Endothelial cell (in vitro differentiated cells): ENCODE data around the gene THRB. TPM values are rescaled to one million over a fixed set of nuclear protein-coding genes. Genes with fewer than 3 reads are reported as not detected.

ENCODE experiments used
- DNase-seq: peaks from one replicate; pipeline ENCODE4 v3.0.0; 2021; ENCODE audit warnings: low spot score
- H3K27ac Mint-ChIP-seq: one replicate; pipeline ENCODE4 v1.8.0; 2021; ENCODE audit warnings: mixed read lengths, inconsistent platforms; ENCODE audit not compliant: unreplicated experiment
- H3K27me3 Mint-ChIP-seq: one replicate; pipeline ENCODE4 v1.8.0; 2021; ENCODE audit warnings: mild to moderate bottlenecking, moderate library complexity, mixed read lengths, inconsistent platforms; ENCODE audit not compliant: unreplicated experiment
- H3K36me3 Mint-ChIP-seq: one replicate; pipeline ENCODE4 v1.8.0; 2021; ENCODE audit warnings: mild to moderate bottlenecking, low read depth, mixed read lengths, inconsistent platforms; ENCODE audit not compliant: unreplicated experiment
- H3K4me1 Mint-ChIP-seq: one replicate; pipeline ENCODE4 v1.8.0; 2021; ENCODE audit warnings: mild to moderate bottlenecking, mixed read lengths, inconsistent platforms; ENCODE audit not compliant: unreplicated experiment
- H3K4me3 Mint-ChIP-seq: one replicate; pipeline ENCODE4 v1.8.0; 2021; ENCODE audit warnings: mild to moderate bottlenecking, mixed read lengths, inconsistent platforms; ENCODE audit not compliant: unreplicated experiment
- H3K9me3 Mint-ChIP-seq: one replicate; pipeline ENCODE4 v1.8.0; 2021; ENCODE audit warnings: mixed read lengths, inconsistent platforms; ENCODE audit not compliant: unreplicated experiment
- CTCF ChIP-seq: fragments of 200-600 bp; sonication (generic); IDR thresholded peaks from one replicate; pipeline ENCODE4 v1.5.0; 2021; ENCODE audit warnings: antibody characterized with exemption; ENCODE audit not compliant: unreplicated experiment
- total RNA-seq: library from RNA; stranded (reverse); fragmentation: NEBNext Ultra II Directional; extraction: Animal tissue kit (Norgen Biotek cat#: 25700); gene quantifications from one replicate; pipeline ENCODE4 v1.2.1, GENCODE V29; 2021; ENCODE audit not compliant: unreplicated experiment

Gene THRB
- total RNA-seq, 1 donor from 2014 or later: 0.38 TPM

GRCh38 chr3:24367216-24367615 lies 127.4 kb downstream of the THRB start:
- Mint-ChIP-seq H3K9me3 (no peaks in the 10 kb centered on the region), H3K4me3 (no peak overlapping the region), H3K27ac (no peak overlapping the region), H3K36me3 (no peaks in the 10 kb centered on the region), H3K4me1 (no peaks in the 10 kb centered on the region), H3K27me3 (no peaks in the 10 kb centered on the region)
- TF ChIP-seq CTCF: no peak
- DNase-seq: no peak

GRCh38 chr3:24365168-24365567 lies 129.5 kb downstream of the THRB start:
- no peaks in the 10 kb centered on the region for H3K27me3 Mint-ChIP-seq
- no peak for DNase-seq

GRCh38 chr3:24364359-24364758 lies 130.3 kb downstream of the THRB start:
- no peaks in the 10 kb centered on the region for H3K36me3 Mint-ChIP-seq
- no peaks in the 10 kb centered on the region for H3K9me3 Mint-ChIP-seq
- no peak overlapping the region for H3K4me3 Mint-ChIP-seq
- no peaks in the 10 kb centered on the region for H3K4me1 Mint-ChIP-seq
- H3K27ac Mint-ChIP-seq: no peak overlapping the region
- no peak for DNase-seq
- no peaks in the 10 kb centered on the region for H3K27me3 Mint-ChIP-seq
- TF ChIP-seq CTCF: no peak

More at GRCh38 chr3:24365168-24365567, 129.5 kb downstream of the THRB start:
- Mint-ChIP-seq H3K36me3 (no peaks in the 10 kb centered on the region), H3K4me1 (no peaks in the 10 kb centered on the region), H3K27ac (no peak overlapping the region), H3K9me3 (no peaks in the 10 kb centered on the region), H3K4me3 (no peak overlapping the region)
- TF ChIP-seq CTCF: no peak

- Mint-ChIP-seq H3K27me3 (no peaks in the 10 kb centered on the region), H3K36me3 (no peaks in the 10 kb centered on the region), H3K4me1 (no peaks in the 10 kb centered on the region), H3K27ac (no peak overlapping the region), H3K9me3 (no peaks in the 10 kb centered on the region), H3K4me3 (no peak overlapping the region)
- no peak for DNase-seq
- TF ChIP-seq CTCF: no peak
Measured at GRCh38 chr3:24363242-24363641, 131.4 kb downstream of the THRB start.

GRCh38 chr3:24361623-24362022 lies 133.0 kb downstream of the THRB start:
- Mint-ChIP-seq H3K36me3 (no peaks in the 10 kb centered on the region), H3K4me1 (no peaks in the 10 kb centered on the region), H3K27me3 (no peaks in the 10 kb centered on the region), H3K27ac (no peak overlapping the region), H3K4me3 (no peak overlapping the region), H3K9me3 (no peaks in the 10 kb centered on the region)
- TF ChIP-seq CTCF: no peak
- no peak for DNase-seq
